ENCODE data around the gene DNAH3.
A peak's percentile ranks its signal among the peaks of the same experiment; 100 is the strongest.
"Not testable (repeated sequence)": the region's sequence is repeated elsewhere in the genome, so short reads cannot be mapped to it uniquely, and the experiment has no call there.

DNAH3 gene

DNA sequence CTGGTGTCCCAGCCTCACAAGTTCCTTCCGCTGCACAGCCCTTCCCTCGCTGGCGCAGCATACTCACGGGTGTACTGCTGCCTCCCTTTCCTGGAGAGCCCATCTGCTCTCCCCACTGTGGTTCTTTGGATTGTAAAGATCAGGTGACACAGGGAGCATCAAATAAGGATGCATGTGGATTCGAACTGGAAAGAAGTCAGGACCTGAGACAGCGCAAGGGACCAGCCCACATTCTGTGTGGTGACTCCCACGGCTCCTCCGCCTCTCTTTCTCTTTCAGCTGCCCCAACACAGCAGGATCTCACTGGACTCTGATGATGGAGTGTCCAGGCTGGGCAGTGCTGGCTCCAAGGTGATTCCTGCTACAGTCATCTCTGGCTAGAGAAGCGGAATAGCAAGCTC lies 15.9 kb upstream of the DNAH3 start:
- no peak for DNase-seq

- DNase-seq = no peak
Observed at GRCh38 chr16:21164521-21165168, 14.0 kb upstream of the DNAH3 start.

DNA sequence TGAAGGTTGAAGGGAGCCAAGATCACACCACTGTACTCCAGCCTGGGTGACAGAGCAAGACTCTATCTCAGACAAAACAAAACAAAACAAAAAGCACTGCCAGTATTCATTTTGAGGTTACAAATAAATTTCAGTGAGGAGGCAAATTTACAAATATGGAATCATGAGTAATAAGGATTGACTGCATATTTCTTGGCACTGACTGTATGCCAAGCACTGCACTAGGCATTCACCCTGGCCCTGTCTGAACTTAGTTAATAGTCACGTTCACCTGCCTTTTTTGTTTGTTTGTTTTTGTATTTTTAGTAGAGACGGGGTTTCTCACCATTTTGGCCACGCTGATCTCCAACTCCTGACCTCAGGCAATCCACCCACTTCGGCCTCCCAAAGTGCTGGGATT lies 12.9 kb upstream of the DNAH3 start:
- no peak for DNase-seq

- DNase-seq = no peak
Observed at GRCh38 chr16:21162661-21163151, 12.1 kb upstream of the DNAH3 start.

GRCh38 chr16:21161211-21161610 lies 10.6 kb upstream of the DNAH3 start:
- DNase-seq = no peak

- no peak for DNase-seq
Observed at GRCh38 chr16:21160276-21160675, 9.6 kb upstream of the DNAH3 start.

GRCh38 chr16:21159281-21159951 lies 8.8 kb upstream of the DNAH3 start:
- DNase-seq = peak in 1 of 2 experiments; percentile 16

DNA sequence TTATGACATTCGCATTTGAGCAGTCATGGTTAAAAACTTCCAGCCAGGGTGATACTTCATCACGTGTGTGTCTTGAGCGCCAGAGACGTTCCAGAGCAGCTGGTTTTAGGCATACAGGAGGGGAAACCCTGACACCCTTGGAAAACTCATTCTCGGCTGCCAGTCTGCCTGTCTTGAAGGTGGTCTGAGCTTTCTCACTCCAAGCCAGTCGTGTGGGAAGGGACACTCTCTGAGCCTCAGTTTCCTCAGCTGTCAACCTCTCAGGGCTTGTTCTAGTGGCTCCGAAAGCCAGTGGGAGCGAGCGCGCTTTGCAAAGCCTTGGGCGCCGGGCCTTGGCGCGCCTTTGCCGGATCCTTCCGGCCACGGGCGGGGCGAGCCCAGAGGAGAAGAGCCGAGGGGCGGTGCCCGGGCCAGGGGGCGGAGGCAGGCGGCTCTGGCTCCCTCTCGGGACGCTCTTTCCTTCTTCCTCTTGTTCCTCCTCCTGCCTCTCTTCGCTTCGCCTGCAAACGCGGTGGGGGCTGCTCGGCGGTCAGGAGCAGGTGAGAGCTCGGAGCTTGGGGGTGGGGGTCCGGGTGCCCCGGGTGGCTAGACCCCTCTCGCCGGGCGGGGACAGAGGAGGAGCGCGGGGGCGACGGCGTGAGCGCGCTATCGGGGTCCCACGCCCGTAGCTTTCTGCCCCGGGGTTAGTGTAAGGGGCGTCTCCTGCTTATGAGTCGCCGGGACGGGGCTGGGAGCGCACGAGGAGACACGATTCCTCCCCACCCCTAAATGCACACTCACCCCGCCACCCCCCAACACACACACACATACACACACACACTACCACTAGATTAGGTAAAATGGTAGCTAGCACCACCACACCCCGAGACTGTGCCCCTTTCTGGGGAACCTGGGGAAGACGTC lies 7.8 kb upstream of the DNAH3 start, which contains the start of gene LDAF1:
Gene LDAF1, plus strand, starts transcription at position 467 of the 903 bp plus-strand sequence. CDS start 2,509 bp downstream, outside the sequence.
- peak; percentile 69 to 82 for DNase-seq

- no peak for DNase-seq
Observed at GRCh38 chr16:21157632-21158031, 7.0 kb upstream of the DNAH3 start.

GRCh38 chr16:21156767-21157467 lies 6.3 kb upstream of the DNAH3 start:
- DNase-seq = no peak

- DNase-seq = not testable (repeated sequence)
Observed at GRCh38 chr16:21156011-21156410, 5.4 kb upstream of the DNAH3 start.

GRCh38 chr16:21153124-21153729 lies 2.6 kb upstream of the DNAH3 start:
- DNase-seq = not testable (repeated sequence)

- DNase-seq = not testable (repeated sequence)
Observed at GRCh38 chr16:21152160-21153030, 1.7 kb upstream of the DNAH3 start.

GRCh38 chr16:21145738-21146137 lies 4.9 kb downstream of the DNAH3 start:
- DNase-seq = no peak

DNA sequence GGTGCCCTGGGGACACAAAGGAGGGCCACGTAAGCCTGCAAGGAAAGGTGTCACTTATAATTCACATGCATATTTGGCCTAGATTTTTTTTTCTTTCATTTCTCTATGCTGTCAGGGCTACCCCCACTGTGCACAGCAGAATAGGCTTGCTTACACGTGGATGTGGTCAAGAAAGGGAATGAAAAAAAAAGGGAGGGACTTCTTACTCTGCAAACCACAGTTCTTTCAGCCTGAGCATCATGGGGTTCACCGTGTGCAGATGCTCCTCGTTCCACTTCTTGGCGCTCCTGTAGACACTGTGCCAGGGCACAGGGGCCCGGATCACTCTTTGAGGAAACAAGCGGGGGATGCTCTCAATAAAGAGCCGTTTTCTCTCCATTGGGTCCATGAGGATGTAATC lies 16.6 kb downstream of the DNAH3 start:
- DNase-seq = no peak

DNA sequence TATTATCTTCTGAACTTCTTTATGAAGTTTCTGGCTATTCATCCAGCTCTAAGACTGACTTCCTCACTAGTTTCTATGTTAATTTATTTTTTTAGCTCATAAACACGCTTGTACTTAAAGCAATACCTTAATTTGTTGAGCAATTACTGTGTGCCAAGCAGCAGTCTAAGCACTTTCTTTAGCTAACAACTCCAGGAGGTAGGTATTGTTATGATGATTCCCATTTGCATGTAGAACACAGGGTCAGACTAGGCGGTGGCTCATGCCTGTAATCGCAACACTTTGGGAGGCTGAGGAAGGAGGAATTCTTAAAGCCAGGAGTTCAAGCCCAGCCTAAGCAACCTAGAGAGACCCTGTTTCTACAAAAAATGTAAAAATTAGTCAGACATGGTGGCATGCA lies 19.8 kb downstream of the DNAH3 start:
- DNase-seq = no peak

DNA sequence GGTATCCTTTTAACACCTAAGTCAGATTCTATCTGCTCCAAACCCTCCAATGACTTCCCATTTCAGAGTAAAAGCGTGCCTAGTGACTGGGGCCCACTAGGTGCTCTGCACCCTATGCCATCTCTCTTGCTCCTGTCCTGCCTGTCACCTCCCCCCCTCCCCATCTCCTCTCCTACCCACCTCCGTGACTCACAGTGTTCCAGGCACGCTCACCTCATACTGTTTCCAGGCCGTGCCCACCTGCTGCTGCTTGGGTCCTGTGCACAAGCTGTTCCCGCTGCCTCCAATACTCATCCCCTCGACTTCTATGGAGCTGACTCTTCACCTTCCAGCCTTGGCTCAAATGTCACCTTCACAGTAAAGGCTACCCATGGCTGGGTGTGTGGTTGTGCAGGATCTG lies 21.7 kb downstream of the DNAH3 start:
- no peak for DNase-seq

DNA sequence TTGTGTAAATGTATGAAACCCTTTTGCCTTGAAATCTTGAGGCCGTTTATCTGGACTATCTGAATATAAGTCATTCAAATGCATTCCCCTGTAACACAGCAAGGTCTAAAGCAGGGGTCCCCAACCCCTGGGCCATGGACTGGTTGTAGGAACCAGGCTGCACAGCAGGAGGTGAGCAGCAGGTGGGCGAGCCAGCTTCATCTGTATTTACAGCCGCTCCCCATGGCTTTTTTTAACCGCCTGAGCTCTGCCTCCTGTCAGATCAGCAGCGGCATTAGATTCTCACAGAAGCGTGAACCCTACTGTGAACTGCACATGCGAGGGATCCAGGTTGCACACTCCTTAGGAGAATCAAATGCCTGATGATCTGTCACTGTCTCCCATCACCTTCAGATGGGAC lies 24.1 kb downstream of the DNAH3 start:
- no peak for DNase-seq

DNA sequence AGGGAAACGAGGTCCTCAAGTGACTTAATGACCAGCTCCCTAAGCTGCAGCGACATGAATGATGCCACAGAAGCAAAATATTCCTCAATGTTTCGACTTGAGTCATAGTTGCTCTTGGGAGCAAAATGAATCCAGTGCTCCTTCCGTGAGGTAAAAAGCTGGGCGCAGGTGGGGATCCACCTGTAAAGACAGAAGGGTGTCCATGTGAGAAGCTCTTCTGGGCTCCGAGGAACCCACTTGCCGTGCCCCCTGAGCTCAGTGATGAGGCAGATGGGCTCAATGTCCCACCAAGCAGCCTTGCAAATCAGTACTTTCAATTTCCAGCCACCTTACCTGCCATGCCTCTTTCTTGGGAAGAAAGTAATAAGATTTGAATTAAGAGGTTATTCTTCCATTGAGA lies 25.5 kb downstream of the DNAH3 start:
- DNase-seq = no peak

DNA sequence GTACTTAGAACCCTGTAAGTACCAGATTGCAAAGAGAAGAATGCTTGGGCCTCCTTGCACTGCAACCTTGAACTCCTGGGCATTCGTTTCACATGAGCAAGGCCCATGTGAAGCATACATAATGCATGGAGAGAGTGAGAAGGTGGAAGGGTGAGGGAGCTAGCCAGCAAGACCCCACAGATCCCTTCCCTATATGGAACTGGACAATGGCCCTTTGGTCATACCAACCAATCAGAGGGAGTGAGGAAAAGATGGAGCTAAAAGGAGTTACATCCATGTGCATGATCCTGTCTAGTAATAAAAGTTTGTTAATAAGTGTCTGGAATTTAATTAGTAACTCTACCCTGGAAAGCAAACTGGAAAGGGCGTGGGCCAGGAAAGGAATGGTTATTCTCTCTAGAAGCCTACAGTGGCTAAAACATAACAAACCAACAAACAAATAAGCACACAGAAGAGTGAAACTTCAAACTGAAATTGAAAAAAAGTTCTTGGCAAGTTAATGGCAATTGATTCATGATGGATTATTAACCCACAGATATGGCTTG lies 29.6 kb downstream of the DNAH3 start:
- DNase-seq = no peak

DNA sequence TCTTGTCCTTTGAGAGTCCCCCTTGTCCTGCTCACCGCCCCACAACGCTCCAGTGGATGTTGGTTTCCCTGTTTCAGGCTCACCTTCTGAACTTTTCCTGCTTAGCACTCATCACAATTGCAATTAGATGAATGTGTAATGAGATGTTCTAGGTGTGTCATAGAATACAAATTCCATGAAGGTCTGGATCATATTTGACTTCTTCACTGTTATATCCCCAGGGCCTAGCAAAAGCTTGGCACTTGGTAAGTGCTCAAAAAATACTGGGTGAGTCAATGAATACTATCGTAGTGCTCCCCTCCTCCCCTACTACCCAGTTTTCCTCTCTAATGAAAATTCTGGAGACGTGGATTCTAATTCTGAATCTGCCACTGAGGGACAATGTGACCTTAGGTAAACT lies 33.1 kb downstream of the DNAH3 start:
- no peak for DNase-seq

Data from stimulated activated CD4-positive, alpha-beta T cell treated with anti-CD3 and anti-CD28 coated beads, Interleukin-4, amount 100 ng/mL, for 4 hours (primary cell).